H9 (cell line): Measurements from ENCODE around the gene RAB35. TPM values are rescaled to one million over a fixed set of nuclear protein-coding genes. Genes with fewer than 3 reads are reported as not detected.

Source experiments
- DNase-seq: peaks from one replicate; pipeline ENCODE4 v3.0.0-alpha.2; 2017
- H2AFZ ChIP-seq: one replicate; pipeline ENCODE4 v1.6.1; 2013; ENCODE audit warnings: mild to moderate bottlenecking, low read length, control low read depth, moderate library complexity
- H2AK5ac ChIP-seq: 2 replicates; pipeline ENCODE4 v1.6.1; 2013; ENCODE audit warnings: low read length, control low read depth, mixed read lengths; ENCODE audit not compliant: insufficient read length
- H2BK120ac ChIP-seq: one replicate; pipeline ENCODE4 v1.6.1; 2013; ENCODE audit warnings: low read depth, mild to moderate bottlenecking, low read length, control low read depth, inconsistent platforms; ENCODE audit not compliant: poor library complexity, severe bottlenecking
- H2BK12ac ChIP-seq: 2 replicates; pipeline ENCODE4 v1.6.1; 2013; ENCODE audit warnings: low read length, control low read depth, mixed read lengths, low read depth; ENCODE audit not compliant: insufficient read length
- H2BK15ac ChIP-seq: 2 replicates; pipeline ENCODE4 v1.6.1; 2013; ENCODE audit warnings: low read depth, low read length, control low read depth
- H2BK20ac ChIP-seq: one replicate; pipeline ENCODE4 v1.6.1; 2013; ENCODE audit warnings: low read depth, mild to moderate bottlenecking, low read length, control low read depth, inconsistent platforms; ENCODE audit not compliant: poor library complexity, severe bottlenecking
- H2BK5ac ChIP-seq: 2 replicates; pipeline ENCODE4 v1.6.1; 2013; ENCODE audit warnings: low read length, control low read depth, mixed read lengths; ENCODE audit not compliant: insufficient read length
- H3K14ac ChIP-seq: 2 replicates; pipeline ENCODE4 v1.6.1; 2013; ENCODE audit warnings: low read length, control low read depth; ENCODE audit not compliant: insufficient read depth
- H3K18ac ChIP-seq: 2 replicates; pipeline ENCODE4 v1.6.1; 2013; ENCODE audit warnings: low read depth, mild to moderate bottlenecking, mixed read lengths, low read length, control low read depth; ENCODE audit not compliant: insufficient read length
- H3K23ac ChIP-seq: 2 replicates; pipeline ENCODE4 v1.6.1; 2013; ENCODE audit warnings: low read length, control low read depth, mixed read lengths, low read depth; ENCODE audit not compliant: insufficient read length
- H3K23me2 ChIP-seq: 2 replicates; pipeline ENCODE4 v1.6.1; 2013; ENCODE audit warnings: low read depth, mild to moderate bottlenecking, mixed read lengths, low read length, control low read depth; ENCODE audit not compliant: insufficient read length, poor library complexity, severe bottlenecking
- H3K27ac ChIP-seq: 2 replicates; pipeline ENCODE4 v1.5.1; 2013; ENCODE audit warnings: low read length, control low read depth, mixed read lengths, low read depth; ENCODE audit not compliant: insufficient read length
- H3K27me3 ChIP-seq: 2 replicates; pipeline ENCODE4 v1.6.1; 2013; ENCODE audit warnings: low read length, control low read depth, inconsistent platforms; ENCODE audit not compliant: insufficient read depth
- H3K4ac ChIP-seq: 2 replicates; pipeline ENCODE4 v1.6.1; 2013; ENCODE audit warnings: low read depth, mild to moderate bottlenecking, control low read depth, inconsistent platforms, low read length, moderate library complexity
- H3K4me1 ChIP-seq: 2 replicates; pipeline ENCODE4 v1.6.1; 2013; ENCODE audit warnings: low read length, control low read depth, inconsistent platforms; ENCODE audit not compliant: insufficient read depth
- H3K4me2 ChIP-seq: 2 replicates; pipeline ENCODE4 v1.6.1; 2013; ENCODE audit warnings: low read length, control low read depth, mixed read lengths; ENCODE audit not compliant: insufficient read length, insufficient read depth
- H3K56ac ChIP-seq: 2 replicates; pipeline ENCODE4 v1.6.1; 2013; ENCODE audit warnings: low read depth, mild to moderate bottlenecking, mixed read lengths, low read length, control low read depth; ENCODE audit not compliant: insufficient read length
- H3K79me1 ChIP-seq: 2 replicates; pipeline ENCODE4 v1.6.1; 2013; ENCODE audit warnings: low read depth, mild to moderate bottlenecking, moderate library complexity, low read length, control low read depth, inconsistent platforms; ENCODE audit not compliant: insufficient read depth, poor library complexity, severe bottlenecking
- H3K79me2 ChIP-seq: 2 replicates; pipeline ENCODE4 v1.6.1; 2013; ENCODE audit warnings: low read length, control low read depth, inconsistent platforms; ENCODE audit not compliant: insufficient read depth
- H3K9ac ChIP-seq: 2 replicates; pipeline ENCODE4 v1.6.1; 2013; ENCODE audit warnings: low read length, control low read depth, mixed read lengths; ENCODE audit not compliant: insufficient read length; ENCODE audit errors: extremely low read depth
- H3K9me3 ChIP-seq: one replicate; pipeline ENCODE4 v1.6.1; 2013; ENCODE audit warnings: low read depth, low read length, inconsistent platforms; ENCODE audit not compliant: control insufficient read depth
- H3T11ph ChIP-seq: one replicate; pipeline ENCODE4 v1.6.1; 2013; ENCODE audit warnings: mild to moderate bottlenecking, low read length, control low read depth, inconsistent platforms
- H4K20me1 ChIP-seq: one replicate; pipeline ENCODE4 v1.6.1; 2013; ENCODE audit not compliant: control insufficient read depth, insufficient read length, insufficient read depth
- H4K5ac ChIP-seq: 2 replicates; pipeline ENCODE4 v1.6.1; 2013; ENCODE audit warnings: low read depth, mild to moderate bottlenecking, mixed read lengths, low read length, control low read depth; ENCODE audit not compliant: insufficient read length
- H4K8ac ChIP-seq: replicated peaks from 2 replicates; pipeline ENCODE4 v1.6.1; 2013; ENCODE audit warnings: low read length, control low read depth, mixed read lengths, low read depth; ENCODE audit not compliant: insufficient read length
- H4K91ac ChIP-seq: 2 replicates; pipeline ENCODE4 v1.6.1; 2013; ENCODE audit warnings: low read depth, mild to moderate bottlenecking, moderate library complexity, mixed read lengths, low read length, control low read depth; ENCODE audit not compliant: insufficient read length
- H3K27ac Mint-ChIP-seq, 3 experiments: 2 replicates in 2 of 3; 3 replicates in 1 of 3; pipeline ENCODE4 v1.8.0; 2020 to 2021; ENCODE audit warnings: mixed read lengths in 3 of 3, mild to moderate bottlenecking in 1 of 3, moderate library complexity in 1 of 3
- H3K27me3 Mint-ChIP-seq: 2 replicates; pipeline ENCODE4 v1.8.0; 2021; ENCODE audit warnings: low read depth, mild to moderate bottlenecking, moderate library complexity, mixed read lengths
- H3K36me3 Mint-ChIP-seq, 3 experiments: 2 replicates in 2 of 3; 3 replicates in 1 of 3; pipeline ENCODE4 v1.8.0; 2020 to 2021; ENCODE audit warnings: low read depth in 3 of 3, mixed read lengths in 3 of 3; ENCODE audit not compliant: insufficient read depth in 1 of 3
- H3K4me1 Mint-ChIP-seq, 2 experiments: 2 replicates each; pipeline ENCODE4 v1.8.0; 2020; ENCODE audit warnings: mixed read lengths in 2 of 2
- H3K4me3 Mint-ChIP-seq, 2 experiments: 2 replicates in 1 of 2; 3 replicates in 1 of 2; pipeline ENCODE4 v1.8.0; 2020 to 2021; ENCODE audit warnings: mild to moderate bottlenecking in 2 of 2, mixed read lengths in 2 of 2, moderate library complexity in 1 of 2
- H3K9me3 Mint-ChIP-seq, 2 experiments: 2 replicates in 1 of 2; 3 replicates in 1 of 2; pipeline ENCODE4 v1.8.0; 2020; ENCODE audit warnings: mild to moderate bottlenecking in 2 of 2, mixed read lengths in 2 of 2, moderate library complexity in 1 of 2
- WGBS: extraction: QIAGEN DNeasy Blood & Tissue Kit; methylation state at CpG from one replicate; pipeline ENCODE4 v1.1.7; 2013; ENCODE audit warnings: missing lambda C conversion rate, low lambda C conversion rate, mixed read lengths; ENCODE audit not compliant: insufficient read length; ENCODE audit errors: extremely low coverage; 5-methylcytosine and 5-hydroxymethylcytosine counted together
- total RNA-seq: library from RNA; stranded (reverse); gene quantifications from 2 replicates; pipeline ENCODE4 v1.2.1, GENCODE V29; 2021
- TF ChIP-seq, protein P1 (sequence below): fragments of 200-600 bp; sonication (generic); conservative IDR thresholded peaks from 3 replicates; pipeline ENCODE4 v1.8.0; 2021; ENCODE audit warnings: antibody characterized with exemption, mild to moderate bottlenecking

The RAB35 gene
- total RNA-seq, 1 experiment from 2014 or later = 60.0 TPM

DNA sequence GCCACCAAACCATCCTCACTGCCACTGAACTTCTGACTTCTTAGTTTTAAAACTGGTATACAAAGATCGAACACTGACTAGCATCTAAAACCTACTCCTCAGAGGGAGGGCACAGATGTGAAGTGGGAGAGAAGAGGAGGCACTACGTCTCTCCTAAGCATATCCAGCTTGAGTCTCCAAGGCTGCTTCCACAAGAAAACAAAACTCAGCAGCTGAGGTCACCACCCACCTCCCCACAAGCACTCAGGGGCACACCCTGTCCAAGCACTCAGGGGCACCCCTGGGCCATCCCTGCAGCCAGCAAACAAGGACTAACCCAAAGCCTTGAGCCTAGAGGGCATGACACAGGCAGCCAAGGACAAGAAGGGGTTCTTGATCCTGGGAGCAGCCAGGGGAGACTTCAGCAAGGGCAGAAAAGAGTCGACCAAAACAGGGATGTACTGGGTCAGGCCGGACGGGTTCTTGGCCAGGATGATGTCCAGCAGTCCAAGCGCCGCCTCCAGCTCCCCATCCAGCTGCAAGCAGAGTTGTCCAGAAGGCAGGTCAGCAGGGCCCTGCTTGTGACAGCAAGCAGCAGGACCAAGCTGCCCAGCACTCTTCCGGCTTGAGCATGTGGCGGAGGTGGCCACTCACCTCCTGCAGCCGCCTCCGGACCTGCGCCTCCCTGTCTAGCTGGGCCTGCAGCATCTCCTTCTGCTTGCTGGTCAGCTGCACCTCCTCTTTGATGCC is 43.1 kb upstream of the RAB35 start:
- H4K5ac ChIP-seq = no peak overlapping the region
- no peak overlapping the region for H3K4ac ChIP-seq
- no peak overlapping the region for H3K9ac ChIP-seq
- H3K56ac ChIP-seq = no peak overlapping the region
- H3K4me1 ChIP-seq = no peaks in the 10 kb centered on the region
- H3K9me3 Mint-ChIP-seq = no peaks in the 10 kb centered on the region
- no peak overlapping the region for H4K91ac ChIP-seq
- H3K27ac Mint-ChIP-seq = no peak overlapping the region
- H3K4me2 ChIP-seq = no peak overlapping the region
- H2BK5ac ChIP-seq = no peak overlapping the region
- H2AFZ ChIP-seq = no peak overlapping the region
- no peak overlapping the region for H3K27ac ChIP-seq
- H3T11ph ChIP-seq = no peak overlapping the region
- peaks cover 2% of the 10 kb centered on the region for H4K20me1 ChIP-seq
- H3K14ac ChIP-seq = no peak overlapping the region
- no peak overlapping the region for H3K4me3 Mint-ChIP-seq
- no peaks in the 10 kb centered on the region for H3K9me3 ChIP-seq
- no peak overlapping the region for H2BK12ac ChIP-seq
- H2BK120ac ChIP-seq = no peak overlapping the region
- H3K18ac ChIP-seq = no peak overlapping the region
- no peaks in the 10 kb centered on the region for H3K23me2 ChIP-seq
- H2BK20ac ChIP-seq = no peak overlapping the region
- TF ChIP-seq, protein P1, sequence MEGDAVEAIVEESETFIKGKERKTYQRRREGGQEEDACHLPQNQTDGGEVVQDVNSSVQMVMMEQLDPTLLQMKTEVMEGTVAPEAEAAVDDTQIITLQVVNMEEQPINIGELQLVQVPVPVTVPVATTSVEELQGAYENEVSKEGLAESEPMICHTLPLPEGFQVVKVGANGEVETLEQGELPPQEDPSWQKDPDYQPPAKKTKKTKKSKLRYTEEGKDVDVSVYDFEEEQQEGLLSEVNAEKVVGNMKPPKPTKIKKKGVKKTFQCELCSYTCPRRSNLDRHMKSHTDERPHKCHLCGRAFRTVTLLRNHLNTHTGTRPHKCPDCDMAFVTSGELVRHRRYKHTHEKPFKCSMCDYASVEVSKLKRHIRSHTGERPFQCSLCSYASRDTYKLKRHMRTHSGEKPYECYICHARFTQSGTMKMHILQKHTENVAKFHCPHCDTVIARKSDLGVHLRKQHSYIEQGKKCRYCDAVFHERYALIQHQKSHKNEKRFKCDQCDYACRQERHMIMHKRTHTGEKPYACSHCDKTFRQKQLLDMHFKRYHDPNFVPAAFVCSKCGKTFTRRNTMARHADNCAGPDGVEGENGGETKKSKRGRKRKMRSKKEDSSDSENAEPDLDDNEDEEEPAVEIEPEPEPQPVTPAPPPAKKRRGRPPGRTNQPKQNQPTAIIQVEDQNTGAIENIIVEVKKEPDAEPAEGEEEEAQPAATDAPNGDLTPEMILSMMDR = no peak
- no peak overlapping the region for H4K8ac ChIP-seq
- no peak overlapping the region for H3K23ac ChIP-seq
- H2AK5ac ChIP-seq = no peak overlapping the region
- no peaks in the 10 kb centered on the region for H3K79me2 ChIP-seq
- no peak overlapping the region for H2BK15ac ChIP-seq
- H3K4me1 Mint-ChIP-seq = no peaks in the 10 kb centered on the region
- no peaks in the 10 kb centered on the region for H3K27me3 ChIP-seq
- WGBS = no CpG with 5 or more reads among the region's 12 CpGs
- H3K27me3 Mint-ChIP-seq = no peaks in the 10 kb centered on the region
- H3K79me1 ChIP-seq = no peaks in the 10 kb centered on the region
- H3K36me3 Mint-ChIP-seq = peaks cover 69 to 99% (median 98%) of the 10 kb centered on the region in 3 experiments
- no peak for DNase-seq
